CD4-positive, CD25-positive, alpha-beta regulatory T cell (primary cell): ENCODE measurements around the gene WASL. TPM values are rescaled to one million over a fixed set of nuclear protein-coding genes. Genes with fewer than 3 reads are reported as not detected.
A peak's percentile ranks its signal among the peaks of the same experiment; 100 is the strongest.
"Not testable (repeated sequence)": the region's sequence is repeated elsewhere in the genome, so short reads cannot be mapped to it uniquely, and the experiment has no call there.

Experiments used
- ATAC-seq, 2 donors: fragments of 150-1000 bp; cut with Tn5 transposase; one replicate each; pipeline ENCODE4 v1.10.0; 2021; ENCODE audit warnings: low read depth in 2 of 2, moderate number of reproducible peaks in 2 of 2, moderate library complexity in 1 of 2
- DNase-seq, 3 donors: peaks; one replicate each; pipeline versions ENCODE4 v3.0.0 to v3.0.0-alpha.2; 2012 to 2022; ENCODE audit warnings: mixed read lengths in 1 of 3
- H3K27ac ChIP-seq: one replicate; pipeline ENCODE4 v1.7.0; 2013; ENCODE audit warnings: mild to moderate bottlenecking, low read length; ENCODE audit not compliant: insufficient read depth, poor library complexity, severe bottlenecking
- H3K27me3 ChIP-seq: one replicate; pipeline ENCODE4 v1.7.0; 2013; ENCODE audit warnings: low read length; ENCODE audit not compliant: control insufficient read depth, insufficient read depth
- H3K36me3 ChIP-seq: one replicate; pipeline ENCODE4 v1.7.0; 2013; ENCODE audit warnings: mild to moderate bottlenecking, low read length, moderate library complexity; ENCODE audit not compliant: control insufficient read depth, insufficient read depth
- H3K4me1 ChIP-seq: 2 replicates; pipeline ENCODE4 v1.7.0; 2013; ENCODE audit warnings: mild to moderate bottlenecking, low read length; ENCODE audit not compliant: insufficient read depth, control insufficient read depth, poor library complexity, severe bottlenecking
- H3K4me3 ChIP-seq: one replicate; pipeline ENCODE4 v1.7.0; 2013; ENCODE audit warnings: low read depth, mild to moderate bottlenecking, low read length, moderate library complexity
- H3K9me3 ChIP-seq, 2 experiments: 1 replicate in 1 of 2; 2 replicates in 1 of 2; pipeline ENCODE4 v1.7.0; 2013; ENCODE audit warnings: low read length in 2 of 2, mild to moderate bottlenecking in 1 of 2, moderate library complexity in 1 of 2; ENCODE audit not compliant: control insufficient read depth in 2 of 2
- H3K27ac Mint-ChIP-seq, 3 donors: one replicate each; pipeline ENCODE4 v1.8.0; 2020 to 2022; ENCODE audit warnings: mild to moderate bottlenecking in 3 of 3, mixed read lengths in 3 of 3, moderate library complexity in 2 of 3
- H3K27me3 Mint-ChIP-seq: one replicate; pipeline ENCODE4 v1.8.0; 2022; ENCODE audit warnings: mild to moderate bottlenecking, mixed read lengths
- H3K36me3 Mint-ChIP-seq: one replicate; pipeline ENCODE4 v1.8.0; 2020; ENCODE audit warnings: mixed read lengths
- H3K4me1 Mint-ChIP-seq, 4 donors: one replicate each; pipeline ENCODE4 v1.8.0; 2020 to 2022; ENCODE audit warnings: mixed read lengths in 4 of 4, mild to moderate bottlenecking in 1 of 4
- H3K4me3 Mint-ChIP-seq, 4 donors: one replicate each; pipeline ENCODE4 v1.8.0; 2020 to 2022; ENCODE audit warnings: mild to moderate bottlenecking in 4 of 4, mixed read lengths in 4 of 4, moderate library complexity in 3 of 4
- H3K9me3 Mint-ChIP-seq, 7 donors: one replicate each; pipeline ENCODE4 v1.8.0; 2020 to 2022; ENCODE audit warnings: mixed read lengths in 7 of 7, mild to moderate bottlenecking in 3 of 7, moderate library complexity in 2 of 7
- polyA plus RNA-seq, 4 donors: library from polyadenylated mRNA; unstranded; fragments of 300-500 nt; fragmentation: Illumina TruSeq; gene quantifications; one replicate each; pipeline ENCODE4 v1.2.3, GENCODE V29; 2021
- total RNA-seq: library from RNA; stranded (reverse); gene quantifications from one replicate; pipeline ENCODE4 v1.2.3, GENCODE V29; 2022

WASL gene
- total and polyA plus RNA-seq, 5 donors from 2014 or later: 1.4 to 10.2 (median 1.9) TPM

DNA sequence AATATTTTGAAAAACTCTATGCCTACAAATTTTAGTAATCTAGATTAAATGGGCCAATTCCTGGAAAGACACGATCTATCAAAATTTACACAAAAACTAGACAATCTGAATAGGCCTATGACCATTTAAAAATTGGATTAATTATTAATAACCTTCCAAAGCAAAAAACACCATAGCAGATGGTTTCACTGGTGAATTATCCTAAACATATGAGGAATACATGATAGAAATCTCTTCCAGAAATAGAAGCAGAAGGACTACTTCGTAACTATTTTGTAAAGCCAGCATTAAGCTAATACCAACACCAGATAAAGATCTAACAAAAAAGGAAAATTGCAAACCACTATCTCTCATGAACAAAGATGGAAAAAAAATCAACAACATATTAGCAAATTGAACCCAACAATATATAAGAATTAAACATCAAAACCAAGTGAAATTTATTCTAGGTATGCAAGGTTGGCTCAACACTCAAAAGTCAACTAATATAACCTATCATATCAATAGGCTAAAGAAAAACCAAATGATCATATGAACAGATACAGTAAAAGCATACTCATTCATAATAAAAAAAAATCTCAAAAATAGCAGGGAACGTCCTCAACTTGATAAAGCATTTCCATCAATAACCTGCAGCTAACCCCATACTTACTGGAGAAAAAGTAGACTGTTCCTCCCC, 16.3 kb downstream of the WASL start:
- Mint-ChIP-seq H3K9me3 (peaks cover 2 to 33% (median 8%) of the 10 kb centered on the region in 7 donors), H3K4me3 (peak overlapping the region in 1 of 4 donors; percentile 25), H3K27me3 (no peaks in the 10 kb centered on the region), H3K36me3 (peaks cover 37% of the 10 kb centered on the region), H3K4me1 (peaks cover 42 to 53% (median 50%) of the 10 kb centered on the region in 4 donors), H3K27ac (no peak overlapping the region)
- no peak overlapping the region for H3K27ac ChIP-seq
- no peaks in the 10 kb centered on the region for H3K4me1 ChIP-seq
- no peaks in the 10 kb centered on the region for H3K36me3 ChIP-seq
- no peaks in the 10 kb centered on the region for H3K27me3 ChIP-seq
- no peak for ATAC-seq
- H3K9me3 ChIP-seq: peaks cover 15 to 22% of the 10 kb centered on the region in 2 experiments
- DNase-seq: no peak
- no peak overlapping the region for H3K4me3 ChIP-seq

- ATAC-seq (no peak), DNase-seq (no peak)
- peaks cover 50 to 73% (median 57%) of the 10 kb centered on the region in 4 donors for H3K4me1 Mint-ChIP-seq
- Histone ChIP-seq H3K27me3 (no peaks in the 10 kb centered on the region), H3K4me1 (peaks cover 6% of the 10 kb centered on the region), H3K4me3 (no peak overlapping the region), H3K27ac (no peak overlapping the region), H3K9me3 (peaks cover 6% of the 10 kb centered on the region in 2 experiments), H3K36me3 (no peaks in the 10 kb centered on the region)
- H3K9me3 Mint-ChIP-seq: peaks cover 2 to 18% (median 3%) of the 10 kb centered on the region in 7 donors
- H3K27ac Mint-ChIP-seq: no peak overlapping the region
- peaks cover 34% of the 10 kb centered on the region for H3K36me3 Mint-ChIP-seq
- H3K4me3 Mint-ChIP-seq: no peak overlapping the region
- no peaks in the 10 kb centered on the region for H3K27me3 Mint-ChIP-seq
These were observed 19.6 kb downstream of the WASL start for GRCh38 chr7:123729218-123729578.

GRCh38 chr7:123727071-123727837, 21.5 kb downstream of the WASL start:
- Histone ChIP-seq H3K36me3 (no peaks in the 10 kb centered on the region), H3K27me3 (no peaks in the 10 kb centered on the region), H3K4me1 (peaks cover 12% of the 10 kb centered on the region), H3K27ac (no peak overlapping the region), H3K4me3 (no peak overlapping the region), H3K9me3 (peaks cover 0 to under 1% of the 10 kb centered on the region in 2 experiments)
- Mint-ChIP-seq H3K9me3 (peaks cover 0 to 4% (median 0%) of the 10 kb centered on the region in 7 donors), H3K4me1 (peaks cover 32 to 70% (median 51%) of the 10 kb centered on the region in 4 donors), H3K27ac (no peak overlapping the region), H3K4me3 (peak overlapping the region in 3 of 4 donors; percentile 11 to 64 (median 17)), H3K27me3 (no peaks in the 10 kb centered on the region), H3K36me3 (peaks cover 16% of the 10 kb centered on the region)
- DNase-seq (no peak), ATAC-seq (no peak)

DNA sequence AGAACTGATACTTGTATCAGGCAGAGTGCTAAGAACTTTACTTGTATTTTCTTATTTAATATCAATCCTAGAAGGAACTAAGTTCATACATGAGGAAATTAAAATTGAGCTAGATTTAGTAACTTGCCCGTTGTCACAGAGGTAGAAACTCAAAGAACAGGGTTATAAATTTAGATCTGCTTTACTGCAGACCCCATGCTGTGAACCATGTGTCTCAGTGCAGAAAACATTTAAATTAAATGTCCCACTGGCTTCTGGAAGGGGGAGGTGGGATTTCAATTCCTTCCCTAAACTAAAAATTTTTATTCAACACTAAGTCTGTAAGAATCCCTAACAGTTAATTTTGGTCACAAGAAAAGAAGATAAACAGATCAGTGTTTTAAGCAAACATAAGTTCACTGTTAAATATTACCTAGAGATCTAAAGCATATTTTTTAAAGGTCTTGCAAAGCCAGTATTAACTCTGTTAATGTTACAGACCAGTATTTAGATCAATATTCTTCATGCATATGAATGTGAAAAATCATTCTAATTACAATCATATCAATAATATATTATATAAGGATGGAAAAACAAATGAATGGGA, 23.1 kb downstream of the WASL start:
- Mint-ChIP-seq H3K4me1 (peaks cover 29 to 71% (median 49%) of the 10 kb centered on the region in 4 donors), H3K27ac (no peak overlapping the region), H3K4me3 (peak overlapping the region in 1 of 4 donors; percentile 16), H3K36me3 (peaks cover 16% of the 10 kb centered on the region), H3K27me3 (no peaks in the 10 kb centered on the region), H3K9me3 (no peaks in the 10 kb centered on the region)
- peaks cover 12% of the 10 kb centered on the region for H3K4me1 ChIP-seq
- DNase-seq (no peak), ATAC-seq (no peak)
- H3K4me3 ChIP-seq: peak overlapping the region; percentile 18
- H3K27ac ChIP-seq: no peak overlapping the region
- H3K36me3 ChIP-seq: no peaks in the 10 kb centered on the region
- no peaks in the 10 kb centered on the region for H3K27me3 ChIP-seq
- no peaks in the 10 kb centered on the region for H3K9me3 ChIP-seq

- Histone ChIP-seq H3K36me3 (no peaks in the 10 kb centered on the region), H3K4me1 (peaks cover 12% of the 10 kb centered on the region), H3K9me3 (no peaks in the 10 kb centered on the region), H3K4me3 (no peak overlapping the region), H3K27ac (no peak overlapping the region), H3K27me3 (no peaks in the 10 kb centered on the region)
- no peaks in the 10 kb centered on the region for H3K27me3 Mint-ChIP-seq
- no peak overlapping the region for H3K4me3 Mint-ChIP-seq
- no peak overlapping the region for H3K27ac Mint-ChIP-seq
- peaks cover 29 to 73% (median 53%) of the 10 kb centered on the region in 4 donors for H3K4me1 Mint-ChIP-seq
- no peaks in the 10 kb centered on the region for H3K9me3 Mint-ChIP-seq
- DNase-seq: no peak
- no peak for ATAC-seq
- H3K36me3 Mint-ChIP-seq: peaks cover 12% of the 10 kb centered on the region
These were observed 24.0 kb downstream of the WASL start for GRCh38 chr7:123724817-123725253.

DNA sequence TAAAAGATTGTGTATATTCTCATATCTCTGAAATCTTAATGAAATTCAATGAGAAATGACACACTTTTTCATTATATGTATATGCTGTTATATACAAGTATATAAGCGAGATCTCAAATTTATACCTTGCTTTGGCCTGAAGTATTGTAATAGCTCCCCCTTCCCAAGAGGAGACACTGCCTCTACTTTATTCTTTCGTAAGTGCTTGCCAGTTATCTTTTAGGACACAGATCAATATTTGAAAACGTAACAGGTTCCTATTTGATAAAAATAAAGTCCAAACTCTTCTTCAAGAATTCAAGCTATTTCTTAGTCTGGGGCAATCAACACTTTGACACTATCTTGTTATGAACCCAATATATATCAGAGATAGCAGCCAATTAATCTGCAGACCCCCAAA, 24.9 kb downstream of the WASL start:
- Mint-ChIP-seq H3K27me3 (no peaks in the 10 kb centered on the region), H3K36me3 (peaks cover 12% of the 10 kb centered on the region), H3K27ac (no peak overlapping the region), H3K9me3 (no peaks in the 10 kb centered on the region), H3K4me1 (peaks cover 31 to 81% (median 62%) of the 10 kb centered on the region in 4 donors), H3K4me3 (no peak overlapping the region)
- Histone ChIP-seq H3K27me3 (no peaks in the 10 kb centered on the region), H3K27ac (no peak overlapping the region), H3K4me3 (no peak overlapping the region), H3K9me3 (no peaks in the 10 kb centered on the region), H3K36me3 (no peaks in the 10 kb centered on the region), H3K4me1 (peaks cover 15% of the 10 kb centered on the region)
- DNase-seq: no peak
- no peak for ATAC-seq

DNA sequence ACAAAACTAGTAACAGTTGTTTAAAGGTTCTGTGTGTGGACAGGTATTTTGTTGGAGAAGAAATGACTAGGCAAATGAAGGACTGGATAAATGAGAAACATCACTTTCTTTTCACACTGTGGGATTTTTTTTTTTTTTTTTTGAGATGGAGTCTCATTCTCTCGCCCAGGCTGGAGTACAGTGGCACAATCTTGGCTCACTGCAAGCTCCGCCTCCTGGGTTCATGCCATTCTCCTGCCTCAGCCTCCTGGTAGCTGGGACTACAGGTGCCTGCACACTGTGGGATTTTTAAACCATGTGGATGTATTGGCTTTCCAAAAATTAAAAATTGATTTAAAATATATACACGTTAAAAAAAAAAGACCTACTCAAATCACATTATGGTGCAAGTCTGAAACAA, 28.3 kb downstream of the WASL start:
- H3K4me1 Mint-ChIP-seq: peaks cover 16 to 73% (median 57%) of the 10 kb centered on the region in 4 donors
- H3K36me3 Mint-ChIP-seq, ATAC-seq, H3K27me3 Mint-ChIP-seq, H3K9me3 ChIP-seq, H3K36me3 ChIP-seq, H3K4me3 ChIP-seq, H3K27ac Mint-ChIP-seq, DNase-seq, H3K27me3 ChIP-seq, H3K4me3 Mint-ChIP-seq, H3K9me3 Mint-ChIP-seq, H3K27ac ChIP-seq: not testable (repeated sequence)
- peaks cover 21% of the 10 kb centered on the region for H3K4me1 ChIP-seq
